ENCODE data around the gene KLHL13. TPM values are rescaled to one million over a fixed set of nuclear protein-coding genes. Genes with fewer than 3 reads are reported as not detected.

The KLHL13 gene
- total and polyA plus RNA-seq, 10 of the 15 experiments (the other 5 are each of a cell fraction or from before 2014, with no cell fraction given), result 8.2 to 34.1 (median 13.8) TPM

- ChIA-PET POLR2A (no interaction called here), SMC1A (ENCODE audit: uncharacterized antibody, unreplicated experiment) (interaction anchor here (1.2 kb wide), 1 partner anchor 39 kb away, joined by 3 read pairs; no protein-coding TSS in a partner anchor), RAD21 (ENCODE audit: unreplicated experiment) (no interaction called here), CTCF (no interaction called here)
- no peaks in the 10 kb centered on the region for H3K27me3 ChIP-seq (replicated peaks in 1 of 2; ENCODE audit: control insufficient read depth in 2 of 2, insufficient read depth in 2 of 2, low read length in 1 of 2)
- DNase-seq (ENCODE audit: low read depth, low spot score) (no peak), ATAC-seq (no peak), FAIRE-seq (no peak)
- WGBS (ENCODE audit: insufficient coverage, insufficient replicate concordance, low lambda C conversion rate, missing lambda C conversion rate), result 53% methylated on average over 2 of the region's 2 CpGs
- no peak overlapping the region for H2AFZ ChIP-seq (ENCODE audit: control insufficient read depth, low read depth, low read length)
- intact Hi-C loops (cut with micrococcal nuclease; ENCODE audit: unreplicated experiment) (no loop called here), in situ Hi-C loops (cut with MboI) (no loop called here)
- no peaks in the 10 kb centered on the region for H3K79me2 ChIP-seq (ENCODE audit: control insufficient read depth, insufficient read depth, low read length)
- H3K36me3 ChIP-seq (ENCODE audit: control insufficient read depth in 2 of 2, insufficient read depth in 2 of 2, low read length in 1 of 2), result no peaks in the 10 kb centered on the region
- no peak overlapping the region for H3K27ac ChIP-seq (ENCODE audit: control insufficient read depth, insufficient read depth)
- no peaks in the 10 kb centered on the region for H4K20me1 ChIP-seq (ENCODE audit: control insufficient read depth, insufficient read depth)
- H3K9me3 ChIP-seq (replicated peaks; ENCODE audit: control insufficient read depth, insufficient read depth, low read length), result no peaks in the 10 kb centered on the region; the same call in 2 of the 3 replicates
- no TSS peak for BruUV-seq (replicated peaks)
- no peak overlapping the region for H3K4me2 ChIP-seq (ENCODE audit: control insufficient read depth, insufficient read depth)
- H3K9ac ChIP-seq (ENCODE audit: control insufficient read depth, insufficient read depth, low read length), result no peak overlapping the region
- H3K4me3 ChIP-seq, result no peak overlapping the region
- 0 out of 2 replicates have a peak, but pooled peaks cover 4% of the 10 kb centered on the region for H3K4me1 ChIP-seq (ENCODE audit: control insufficient read depth, insufficient read depth, low read length)
- TF ChIP-seq MEF2B (IDR thresholded peaks at IDR 0.05; ENCODE audit: partially characterized antibody, poor library complexity, severe bottlenecking) (no peak), HCFC1 (IDR thresholded peaks at IDR 0.05; ENCODE audit: low read length) (no peak), PML (IDR thresholded peaks at IDR 0.05; ENCODE audit: low read length) (no peak), ZNF687 (IDR thresholded peaks at IDR 0.05) (no peak), POLR2A (IDR thresholded peaks at IDR 0.05; ENCODE audit: low read depth, low read length) (no peak), MEF2A (IDR thresholded peaks at IDR 0.05; ENCODE audit: insufficient read depth, low read depth, low read length) (no peak), MTA2 (IDR thresholded peaks at IDR 0.05; ENCODE audit: low read depth) (no peak), SRF (IDR thresholded peaks at IDR 0.05; ENCODE audit: low read depth in 2 of 2, low read length in 2 of 2) (no peak), ETV6 (conservative IDR thresholded peaks at IDR 0.05 in 1 of 2, IDR thresholded peaks at IDR 0.05 in 1 of 2; ENCODE audit: borderline replicate concordance in 1 of 2, low read depth in 1 of 2) (no peak), ESRRA (IDR thresholded peaks at IDR 0.05; ENCODE audit: low read length) (no peak), MTA3 (IDR thresholded peaks at IDR 0.05; ENCODE audit: borderline replicate concordance, low read length) (no peak), NBN (IDR thresholded peaks at IDR 0.05) (no peak), NR2C2 (IDR thresholded peaks at IDR 0.05; ENCODE audit: borderline replicate concordance, control insufficient read depth, insufficient read length, low read depth) (no peak), BCLAF1 (IDR thresholded peaks at IDR 0.05) (no peak), FOXM1 (IDR thresholded peaks at IDR 0.05; ENCODE audit: low read depth, low read length) (no peak), CHD4 (IDR thresholded peaks at IDR 0.05) (no peak), TARDBP (IDR thresholded peaks at IDR 0.05; ENCODE audit: borderline replicate concordance) (no peak), PBX3 (IDR thresholded peaks at IDR 0.05; ENCODE audit: insufficient replicate concordance, low read depth, low read length) (no peak)
These were observed 49.6 kb downstream of the KLHL13 start for GRCh38 chrX:118066867-118067515.

Measured in GM12878 (cell line).